T47D (cell line): Measurements from ENCODE around the gene PCDHA11.
"Not testable (repeated sequence)": the region's sequence is repeated elsewhere in the genome, so short reads cannot be mapped to it uniquely, and the experiment has no call there.

ENCODE experiments used
- DNase-seq, 2 experiments: peaks; one replicate each; pipeline versions ENCODE4 v3.0.0 to v3.0.0-alpha.2; 2011 to 2012; ENCODE audit warnings: low read depth in 1 of 2, low spot score in 1 of 2
- JUND ChIP-seq: IDR thresholded peaks from 2 replicates; pipeline ENCODE4 v1.6.1; 2012; ENCODE audit warnings: low read depth
- in situ Hi-C: cut with HindIII; loops from 2 replicates; pipeline ENCODE4 v1.10.0; 2016; ENCODE audit warnings: low sequenced_read_pairs, low pct_unique_long_range_greater_than_20kb

PCDHA11 gene

GRCh38 chr5:140835622-140836510 is 32.9 kb upstream of the PCDHA11 start:
- no peak for TF ChIP-seq JUND
- in situ Hi-C loops: no loop called here
- no peak for DNase-seq

- in situ Hi-C loops: no loop called here
- no peak for TF ChIP-seq JUND
- DNase-seq: peak in 1 of 2 experiments; percentile 13
Measured at GRCh38 chr5:140840978-140841962, 27.5 kb upstream of the PCDHA11 start, which contains the start of gene PCDHA8. PCDHA8 (plus strand) TSS chr5:140841187; CDS start chr5:140841322, 135 bp downstream.

GRCh38 chr5:140842798-140843733 is 25.7 kb upstream of the PCDHA11 start:
- no peak for TF ChIP-seq JUND
- in situ Hi-C loops: no loop called here
- no peak for DNase-seq

GRCh38 chr5:140848139-140849102 is 20.3 kb upstream of the PCDHA11 start, which contains the start of gene PCDHA9:
PCDHA9 (plus strand) TSS chr5:140848382; CDS start chr5:140848496, 114 bp downstream.
- in situ Hi-C loops, DNase-seq: not testable (repeated sequence)

- in situ Hi-C loops, DNase-seq: not testable (repeated sequence)
Measured at GRCh38 chr5:140849831-140850634, 18.7 kb upstream of the PCDHA11 start.

- no peak for TF ChIP-seq JUND
- peak in 1 of 2 experiments; percentile 12 for DNase-seq
- in situ Hi-C loops: no loop called here
Measured at GRCh38 chr5:140855772-140856674, 12.7 kb upstream of the PCDHA11 start, which contains the start of gene PCDHA10. PCDHA10 (plus strand) TSS chr5:140855897; CDS start chr5:140856049, 152 bp downstream.

GRCh38 chr5:140857177-140857986 is 11.4 kb upstream of the PCDHA11 start:
- no peak for DNase-seq
- no peak for TF ChIP-seq JUND
- in situ Hi-C loops: no loop called here

GRCh38 chr5:140857987-140858240 is 10.8 kb upstream of the PCDHA11 start:
- in situ Hi-C loops: no loop called here
- TF ChIP-seq JUND: no peak

More at GRCh38 chr5:140857987-140858240, 10.8 kb upstream of the PCDHA11 start:
- DNase-seq: no peak
